Sigmoid colon (tissue), 7 donors: ENCODE data around the gene PRRX1. TPM values are rescaled to one million over a fixed set of nuclear protein-coding genes. Genes with fewer than 3 reads are reported as not detected.

Experiments used
- DNase-seq: peaks from one replicate; pipeline ENCODE4 v3.0.0-alpha.2; 2019
- H3K27ac ChIP-seq, 4 donors: fragments of 200-600 bp; sonication (generic); one replicate each; pipeline ENCODE4 v1.5.1; 2016 to 2019; ENCODE audit warnings: mild to moderate bottlenecking in 1 of 4
- H3K27me3 ChIP-seq, 3 donors: fragments of 200-600 bp; sonication (generic); one replicate each; pipeline ENCODE4 v1.5.1; 2019; ENCODE audit warnings: mild to moderate bottlenecking in 1 of 3
- H3K36me3 ChIP-seq, 4 donors: fragments of 200-600 bp; sonication (generic); one replicate each; pipeline ENCODE4 v1.5.1; 2016 to 2019
- H3K4me1 ChIP-seq, 4 donors: fragments of 200-600 bp; sonication (generic); one replicate each; pipeline ENCODE4 v1.5.1; 2017 to 2019
- H3K4me3 ChIP-seq, 4 donors: fragments of 200-600 bp; sonication (generic); one replicate each; pipeline ENCODE4 v1.5.1; 2017 to 2019; ENCODE audit warnings: mild to moderate bottlenecking in 2 of 4, moderate library complexity in 1 of 4
- H3K9me3 ChIP-seq, 4 donors: fragments of 200-600 bp in 3 of 4; sonication (generic) in 3 of 4; one replicate each; pipeline versions ENCODE4 v1.5.1 to v1.6.1; 2013 to 2019
- EP300 ChIP-seq, 4 donors: sonication (generic); formaldehyde crosslinking; IDR thresholded peaks; one replicate each; pipeline ENCODE4 v1.6.1; 2017; ENCODE audit warnings: antibody characterized with exemption in 4 of 4
- POLR2A ChIP-seq, 2 donors: fragments of 450-650 bp; IDR thresholded peaks; one replicate each; pipeline ENCODE4 v1.6.1; 2016; ENCODE audit warnings: antibody characterized with exemption in 2 of 2, mild to moderate bottlenecking in 2 of 2, moderate library complexity in 2 of 2
- POLR2AphosphoS5 ChIP-seq, 4 donors: sonication (generic); formaldehyde crosslinking; IDR thresholded peaks; one replicate each; pipeline ENCODE4 v1.6.1; 2017; ENCODE audit warnings: antibody characterized with exemption in 4 of 4
- WGBS, 2 donors: extraction: QIAGEN DNeasy Blood & Tissue Kit; methylation state at CpG; one replicate each; pipeline ENCODE4 v1.1.7; 2013; 5-methylcytosine and 5-hydroxymethylcytosine counted together
- intact Hi-C: fragments of 100-400 bp; cut with DNase I; formaldehyde crosslinking; loops from one replicate; pipeline ENCODE4 v1.15.1; 2023
- polyA plus RNA-seq, 3 donors: library from polyadenylated mRNA; stranded (reverse); fragments of 200-250 nt; gene quantifications; one replicate each; pipeline ENCODE4 v1.2.3, GENCODE V29; 2013
- total RNA-seq, 4 donors: library from RNA; depleted of rRNA; stranded (reverse); fragments of >200 nt; gene quantifications; one replicate each; pipeline ENCODE4 v1.1.0, GENCODE V29; 2016
- TF ChIP-seq, protein P1 (sequence below), 4 experiments: fragments of 450-650 bp in 3 of 4; fragments of 200-600 bp in 1 of 4; IDR thresholded peaks; one replicate each; pipeline ENCODE4 v1.5.1; 2016 to 2019; ENCODE audit warnings: antibody characterized with exemption in 4 of 4, mild to moderate bottlenecking in 3 of 4, moderate library complexity in 2 of 4
- donor health status: healthy with polysubstance abuse.
- donor health status: Bipolar disorder and iron deficiency.
- donor health status: healthy.

The PRRX1 gene
- total RNA-seq (10 to 100 TPM in 1 of 4 donors, 1 to 10 TPM in 3; 4.3 to 16.6 (median 8.9) TPM), polyA plus RNA-seq (1 to 10 TPM in 2 of 3 donors, under 1 TPM in 1; 0.46 to 7.9 (median 3.0) TPM)

DNA sequence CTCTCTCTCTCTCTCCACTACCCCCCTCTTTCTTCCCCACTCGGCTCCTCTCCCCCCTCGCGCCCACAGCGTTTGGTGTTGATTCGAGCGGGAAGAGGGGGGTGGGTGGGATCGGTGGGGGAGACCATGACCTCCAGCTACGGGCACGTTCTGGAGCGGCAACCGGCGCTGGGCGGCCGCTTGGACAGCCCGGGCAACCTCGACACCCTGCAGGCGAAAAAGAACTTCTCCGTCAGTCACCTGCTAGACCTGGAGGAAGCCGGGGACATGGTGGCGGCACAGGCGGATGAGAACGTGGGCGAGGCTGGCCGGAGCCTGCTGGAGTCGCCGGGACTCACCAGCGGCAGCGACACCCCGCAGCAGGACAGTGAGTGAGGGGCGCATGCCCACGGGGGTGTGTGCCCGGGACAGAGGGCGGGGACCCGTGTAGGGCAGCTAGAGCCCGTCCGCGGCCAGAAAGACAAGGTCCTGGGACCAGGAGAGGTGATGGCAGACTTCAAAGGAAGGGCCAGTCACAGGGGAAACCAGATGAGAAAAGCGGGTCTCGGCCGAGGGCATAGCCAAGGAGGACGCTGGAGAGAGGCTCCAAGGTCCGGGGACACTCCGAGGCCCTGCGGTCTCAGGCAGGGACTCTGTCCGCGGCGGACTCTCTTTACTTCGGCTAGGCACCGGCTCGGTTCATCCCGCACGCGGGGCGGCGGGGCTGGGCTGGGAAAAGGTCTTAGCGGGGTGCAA lies at the start of gene PRRX1:
TSS of gene PRRX1 (plus strand) at position 39 of the 735 bp plus-strand sequence. CDS start at position 127, 88 bp downstream.
- peaks cover 24 to 100% (median 79%) of the 10 kb centered on the region in 3 donors for H3K27me3 ChIP-seq
- H3K4me3 ChIP-seq = peak within 1 kb of the TSS; percentile 37 to 56 (median 46)
- intact Hi-C loops = no loop called here
- H3K36me3 ChIP-seq = no peaks in the 10 kb centered on the region
- peaks cover 0 to 53% (median 43%) of the 10 kb centered on the region in 4 donors for H3K4me1 ChIP-seq
- DNase-seq = peak; percentile 66
- no peaks in the 10 kb centered on the region for H3K9me3 ChIP-seq
- H3K27ac ChIP-seq = peak within 1 kb of the TSS; percentile 39 to 75 (median 62)
- TF ChIP-seq, protein P1, sequence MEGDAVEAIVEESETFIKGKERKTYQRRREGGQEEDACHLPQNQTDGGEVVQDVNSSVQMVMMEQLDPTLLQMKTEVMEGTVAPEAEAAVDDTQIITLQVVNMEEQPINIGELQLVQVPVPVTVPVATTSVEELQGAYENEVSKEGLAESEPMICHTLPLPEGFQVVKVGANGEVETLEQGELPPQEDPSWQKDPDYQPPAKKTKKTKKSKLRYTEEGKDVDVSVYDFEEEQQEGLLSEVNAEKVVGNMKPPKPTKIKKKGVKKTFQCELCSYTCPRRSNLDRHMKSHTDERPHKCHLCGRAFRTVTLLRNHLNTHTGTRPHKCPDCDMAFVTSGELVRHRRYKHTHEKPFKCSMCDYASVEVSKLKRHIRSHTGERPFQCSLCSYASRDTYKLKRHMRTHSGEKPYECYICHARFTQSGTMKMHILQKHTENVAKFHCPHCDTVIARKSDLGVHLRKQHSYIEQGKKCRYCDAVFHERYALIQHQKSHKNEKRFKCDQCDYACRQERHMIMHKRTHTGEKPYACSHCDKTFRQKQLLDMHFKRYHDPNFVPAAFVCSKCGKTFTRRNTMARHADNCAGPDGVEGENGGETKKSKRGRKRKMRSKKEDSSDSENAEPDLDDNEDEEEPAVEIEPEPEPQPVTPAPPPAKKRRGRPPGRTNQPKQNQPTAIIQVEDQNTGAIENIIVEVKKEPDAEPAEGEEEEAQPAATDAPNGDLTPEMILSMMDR (IDR thresholded peaks at IDR 0.05) = no peak
- no peak for TF ChIP-seq POLR2AphosphoS5 (IDR thresholded peaks at IDR 0.05)
- TF ChIP-seq POLR2A (IDR thresholded peaks at IDR 0.05) = no peak
- TF ChIP-seq EP300 (IDR thresholded peaks at IDR 0.05) = no peak
- 1 to 3% methylated on average over 56 of the region's 56 CpGs for WGBS, 2 donors

DNA sequence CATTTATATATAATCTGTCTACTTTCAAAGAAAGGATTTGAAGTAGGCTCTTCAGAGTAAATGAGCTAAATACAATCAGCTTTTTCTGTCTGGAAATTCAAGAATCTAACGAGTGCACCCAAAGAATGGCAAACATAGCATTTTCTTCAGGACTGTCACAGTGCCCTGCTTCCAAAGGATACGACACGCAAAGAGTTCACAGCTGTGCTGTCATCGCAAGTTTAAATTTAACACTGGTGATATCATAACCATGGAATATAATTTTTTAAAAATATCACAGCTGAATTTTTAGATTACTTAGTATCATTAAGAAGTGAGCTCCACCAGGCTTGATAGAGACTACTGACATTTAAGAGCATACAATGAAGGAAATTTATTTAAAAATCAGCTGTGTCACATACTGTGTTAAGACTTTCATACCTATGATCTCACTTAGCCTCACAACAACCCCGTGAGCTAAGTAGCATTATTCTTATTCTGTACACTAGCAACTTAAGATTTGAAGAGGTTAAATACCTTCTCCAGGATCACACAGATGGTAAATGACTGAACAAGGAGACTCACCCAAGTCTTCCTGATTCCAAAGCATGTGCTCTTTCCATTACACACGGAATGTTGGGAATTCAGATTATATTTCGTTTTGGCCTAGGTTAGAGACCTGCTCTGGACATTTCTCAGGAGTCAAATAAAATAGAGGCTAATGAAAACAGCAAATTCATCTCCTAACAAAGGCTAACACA lies 46.2 kb upstream of the PRRX1 start:
- WGBS, 2 donors = 81 to 87% methylated on average over 7 of the region's 7 CpGs
- Histone ChIP-seq H3K36me3 (no peaks in the 10 kb centered on the region), H3K4me1 (no peaks in the 10 kb centered on the region), H3K4me3 (no peak overlapping the region), H3K27ac (no peak overlapping the region), H3K9me3 (no peaks in the 10 kb centered on the region), H3K27me3 (no peaks in the 10 kb centered on the region)
- intact Hi-C loops = no loop called here
- DNase-seq = no peak
- TF ChIP-seq EP300 (IDR thresholded peaks at IDR 0.05) (no peak), POLR2AphosphoS5 (IDR thresholded peaks at IDR 0.05) (no peak), POLR2A (IDR thresholded peaks at IDR 0.05) (no peak)
- TF ChIP-seq, protein P1 (IDR thresholded peaks at IDR 0.05) = no peak

DNA sequence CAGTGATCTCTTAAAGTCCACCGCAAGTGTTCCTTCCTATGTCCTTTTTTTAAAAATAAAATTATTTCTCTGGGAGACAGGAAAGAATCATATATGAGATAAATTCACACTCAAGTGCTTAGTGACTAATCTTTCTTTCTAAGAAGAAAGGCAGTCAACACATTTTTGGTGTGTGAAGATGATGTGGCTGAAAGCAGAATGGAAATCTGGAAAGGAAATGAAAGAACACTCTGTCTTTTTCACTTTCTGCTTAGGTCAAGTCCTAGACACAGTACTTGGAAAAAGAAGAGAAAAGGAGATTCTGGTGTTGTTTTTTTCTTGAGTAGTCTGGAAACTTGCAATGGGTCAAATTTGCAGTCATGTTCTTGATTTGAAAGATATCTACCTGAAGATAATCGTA lies 45.5 kb upstream of the PRRX1 start:
- intact Hi-C loops = no loop called here
- no peaks in the 10 kb centered on the region for H3K9me3 ChIP-seq
- 92 to 95% methylated on average over 2 of the region's 2 CpGs for WGBS, 2 donors
- H3K4me1 ChIP-seq = no peaks in the 10 kb centered on the region
- DNase-seq = no peak
- TF ChIP-seq EP300 (IDR thresholded peaks at IDR 0.05) = no peak
- TF ChIP-seq POLR2A (IDR thresholded peaks at IDR 0.05) = no peak
- TF ChIP-seq POLR2AphosphoS5 (IDR thresholded peaks at IDR 0.05) = no peak
- TF ChIP-seq, protein P1 (IDR thresholded peaks at IDR 0.05) = no peak
- no peaks in the 10 kb centered on the region for H3K36me3 ChIP-seq
- H3K27ac ChIP-seq = no peak overlapping the region
- no peaks in the 10 kb centered on the region for H3K27me3 ChIP-seq
- H3K4me3 ChIP-seq = no peak overlapping the region

DNA sequence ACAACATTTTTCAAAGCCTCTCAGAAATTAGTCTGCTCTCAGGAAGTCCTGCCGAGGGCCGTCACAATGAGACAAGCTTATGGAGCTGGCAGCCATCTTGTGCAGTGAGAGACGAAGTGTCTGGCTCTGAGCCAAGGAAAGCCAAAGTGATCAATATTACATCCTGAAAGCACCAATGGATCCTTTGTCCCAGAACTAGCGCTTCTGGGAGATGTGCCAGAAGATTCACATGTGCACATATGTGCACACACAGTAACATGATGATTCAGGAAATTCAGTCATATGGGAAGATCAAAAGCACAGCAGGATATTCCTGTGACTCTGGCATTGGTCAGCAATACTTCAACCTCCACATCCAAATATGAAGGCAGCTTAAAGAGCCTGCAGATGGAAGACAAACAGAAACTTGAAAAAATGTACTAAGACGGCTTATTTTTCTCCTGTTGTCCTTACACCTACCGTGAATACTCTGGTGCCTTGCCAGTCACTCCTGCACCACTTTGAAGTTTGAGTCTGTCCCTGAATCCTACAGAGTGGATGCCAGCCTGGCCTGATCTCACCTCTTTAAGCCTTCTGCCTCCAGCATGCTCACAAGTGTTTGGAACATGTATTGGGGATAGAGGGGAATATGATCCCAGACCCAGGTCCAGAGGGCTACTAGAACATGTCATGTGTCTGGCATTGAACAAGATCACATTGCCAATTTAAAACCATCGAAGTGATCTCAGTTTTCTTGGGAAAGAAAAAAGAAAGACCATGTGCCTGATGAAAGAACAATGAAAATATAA lies 44.5 kb upstream of the PRRX1 start:
- 73 to 79% methylated on average over 7 of the region's 7 CpGs for WGBS, 2 donors
- H3K27ac ChIP-seq = no peak overlapping the region
- no peak for TF ChIP-seq POLR2A (IDR thresholded peaks at IDR 0.05)
- no peaks in the 10 kb centered on the region for H3K27me3 ChIP-seq
- peaks cover 0 to 2% (median 0%) of the 10 kb centered on the region in 4 donors for H3K9me3 ChIP-seq
- H3K4me1 ChIP-seq = no peaks in the 10 kb centered on the region
- intact Hi-C loops = no loop called here
- no peak overlapping the region for H3K4me3 ChIP-seq
- no peaks in the 10 kb centered on the region for H3K36me3 ChIP-seq
- no peak for DNase-seq
